GOT3 (cell line): ENCODE results near the gene LRRC1.

ENCODE experiments used
- DNase-seq: peaks from one replicate; lab custom pipeline; 2025; ENCODE audit warnings: mixed read lengths; lab: John Stamatoyannopoulos, UW

LRRC1 gene

DNA sequence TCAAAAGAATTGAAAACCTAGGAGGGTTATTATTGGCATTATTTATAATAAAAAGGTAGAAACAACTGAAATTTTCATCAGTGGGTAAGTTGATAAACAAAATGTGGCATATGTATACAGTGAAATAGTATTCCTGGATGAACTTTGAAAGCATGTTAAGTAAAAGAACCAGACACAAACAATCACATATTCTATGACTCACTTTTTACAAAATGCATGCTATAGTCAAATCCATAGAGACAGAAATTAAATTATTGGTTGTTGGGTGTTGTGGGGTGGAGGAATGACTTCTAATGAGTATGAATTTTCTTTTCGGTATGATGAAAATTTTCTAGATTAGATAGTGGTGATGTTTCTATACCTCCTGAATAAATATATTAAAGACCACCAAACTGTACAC is 94.6 kb downstream of the LRRC1 start:
- DNase-seq = no peak

DNA sequence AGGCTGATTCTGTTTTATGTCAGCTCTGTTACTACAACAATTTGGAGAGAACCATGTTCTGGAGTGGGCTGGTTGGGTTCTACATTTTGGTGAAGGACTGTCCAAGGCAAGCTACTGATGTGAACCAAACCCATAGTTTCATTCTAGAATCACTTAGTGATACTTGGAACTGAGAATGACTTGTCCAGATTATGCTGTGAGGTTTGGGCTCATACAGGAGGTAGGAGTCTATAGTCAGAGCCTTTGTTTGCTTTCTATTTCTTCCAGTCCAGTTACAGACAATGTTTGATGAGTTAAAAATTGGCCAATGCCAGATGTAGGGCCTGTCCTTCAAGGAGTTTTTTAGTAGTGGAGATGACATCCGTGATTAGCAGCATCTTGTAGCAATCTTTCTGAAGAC is 97.9 kb downstream of the LRRC1 start:
- DNase-seq = no peak

DNA sequence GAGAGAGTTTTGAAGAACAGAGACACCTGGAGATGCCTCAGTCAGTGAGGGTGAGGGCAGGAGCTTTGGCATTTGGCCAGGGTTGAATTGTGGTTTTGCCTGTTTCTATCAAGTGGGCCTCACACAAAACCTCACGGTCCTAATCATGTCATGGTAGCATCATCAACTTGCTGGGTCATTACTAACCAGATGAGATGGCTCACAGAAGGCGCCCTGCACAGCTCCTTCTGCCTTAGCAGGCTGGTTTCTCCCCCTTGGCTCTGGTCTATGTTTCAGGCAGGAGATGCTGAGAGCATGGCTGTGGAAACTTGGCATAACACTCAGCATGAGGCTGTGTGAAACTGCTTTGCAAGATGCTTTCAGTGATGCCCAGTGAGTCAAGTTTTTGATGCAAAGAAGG is 99.3 kb downstream of the LRRC1 start:
- no peak for DNase-seq

DNA sequence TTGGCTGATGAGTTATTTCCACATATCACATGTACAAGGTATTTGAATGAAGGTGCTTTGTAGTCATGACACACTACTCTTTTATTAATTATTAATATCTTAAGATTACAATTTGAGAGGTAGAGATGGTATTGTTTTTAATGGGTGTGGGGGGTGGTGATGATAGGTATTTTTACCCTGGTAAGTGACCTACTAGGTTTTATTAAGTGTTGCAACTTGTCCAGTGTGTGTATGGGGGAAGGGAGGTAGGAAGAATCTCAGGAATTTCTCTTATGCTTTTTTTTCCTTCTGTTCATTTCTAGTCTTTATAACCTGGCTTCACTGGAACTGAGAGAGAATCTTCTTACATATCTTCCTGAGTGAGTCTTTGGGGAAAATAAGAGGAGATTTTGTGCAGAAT is 101.4 kb downstream of the LRRC1 start:
- no peak for DNase-seq

DNA sequence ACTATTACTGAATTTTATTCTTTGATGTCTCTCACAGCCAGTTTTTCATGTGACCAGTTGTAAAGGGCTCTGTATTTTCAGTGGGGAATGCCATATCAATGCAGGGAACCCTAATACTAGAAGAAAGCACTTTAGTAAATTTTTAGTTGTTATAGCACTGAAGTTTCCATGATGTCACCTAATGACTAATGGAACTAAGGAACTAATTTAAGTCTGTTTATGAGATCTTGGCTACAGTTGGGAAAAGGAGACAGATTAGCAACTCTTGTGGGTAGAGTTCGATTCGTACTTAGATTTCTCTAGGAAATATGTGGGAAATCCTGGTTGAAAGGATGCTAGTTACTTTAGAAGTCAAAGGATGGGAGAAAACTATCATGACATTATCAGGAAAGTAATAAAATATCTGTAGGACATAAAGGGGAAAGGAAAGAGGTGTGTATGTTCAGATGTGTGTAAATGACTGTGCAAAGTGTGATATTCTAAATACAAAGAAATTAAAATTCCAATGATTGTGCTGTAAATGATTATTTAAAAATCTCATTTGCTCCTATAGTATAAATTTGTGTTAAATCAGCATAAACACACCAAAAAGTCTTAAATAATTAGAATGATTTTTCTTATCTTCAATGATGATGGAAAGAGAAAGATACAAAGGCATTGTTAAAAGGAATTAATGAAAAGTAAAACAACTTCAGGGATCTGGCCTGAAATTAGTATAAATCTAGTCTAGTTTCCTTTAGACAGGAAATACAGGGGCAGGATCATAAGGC is 103.4 kb downstream of the LRRC1 start:
- DNase-seq = no peak

DNA sequence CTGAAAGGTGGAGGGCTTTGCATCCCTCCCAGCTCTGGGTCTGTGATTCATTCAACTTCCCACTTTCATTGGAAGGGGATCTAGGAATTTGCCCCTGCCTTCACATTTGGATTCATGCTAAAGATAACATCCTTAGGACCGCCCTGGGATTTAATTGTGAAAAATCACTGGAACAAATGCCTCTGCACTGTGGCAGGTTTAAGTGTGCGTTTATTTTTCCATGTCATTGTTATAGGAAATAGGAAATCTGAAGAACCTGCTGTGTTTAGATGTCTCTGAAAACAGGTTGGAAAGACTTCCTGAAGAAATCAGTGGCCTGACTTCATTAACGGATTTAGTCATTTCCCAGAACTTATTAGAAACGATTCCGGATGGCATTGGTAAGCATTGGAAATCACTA is 104.7 kb downstream of the LRRC1 start:
- no peak for DNase-seq

DNA sequence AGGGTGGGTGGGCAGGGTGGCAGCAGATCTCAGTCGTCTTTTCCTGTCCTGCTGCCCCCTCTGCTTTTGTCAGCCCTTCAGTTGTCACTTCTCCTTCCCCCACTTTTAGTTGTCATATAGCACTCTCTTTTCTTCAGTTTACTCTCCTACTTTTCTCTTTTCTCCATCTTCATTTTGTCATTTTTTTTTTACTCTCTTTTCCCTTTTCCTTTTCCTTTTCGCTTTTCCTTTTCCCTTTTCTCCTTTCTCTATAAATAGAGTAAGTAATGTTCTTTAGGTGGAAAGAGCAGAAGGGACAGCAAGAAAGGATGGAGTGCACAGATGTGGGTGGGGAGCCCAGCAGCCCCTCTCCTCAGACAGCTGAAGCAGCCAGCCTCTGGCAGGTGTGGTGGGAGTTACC is 108.6 kb downstream of the LRRC1 start:
- DNase-seq = no peak

DNA sequence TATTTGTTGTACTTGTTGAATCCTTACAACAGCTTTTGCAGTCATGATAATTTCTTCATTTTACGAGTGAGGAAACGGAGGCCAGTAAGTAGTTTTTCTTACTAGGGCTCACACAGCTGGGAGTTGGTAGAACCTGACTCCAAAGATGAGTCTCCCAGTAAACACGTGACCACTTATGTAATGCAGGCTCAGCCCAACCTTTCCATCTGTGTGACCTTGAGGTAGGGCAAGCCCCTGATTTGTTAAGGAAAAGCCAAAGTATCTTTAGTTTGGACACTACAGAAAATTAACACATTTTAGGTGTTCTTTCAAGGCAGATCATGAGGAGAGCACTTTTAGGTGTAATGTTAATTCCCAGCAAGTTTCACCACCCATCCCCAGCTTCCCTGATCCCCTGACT is 111.3 kb downstream of the LRRC1 start:
- DNase-seq = no peak

DNA sequence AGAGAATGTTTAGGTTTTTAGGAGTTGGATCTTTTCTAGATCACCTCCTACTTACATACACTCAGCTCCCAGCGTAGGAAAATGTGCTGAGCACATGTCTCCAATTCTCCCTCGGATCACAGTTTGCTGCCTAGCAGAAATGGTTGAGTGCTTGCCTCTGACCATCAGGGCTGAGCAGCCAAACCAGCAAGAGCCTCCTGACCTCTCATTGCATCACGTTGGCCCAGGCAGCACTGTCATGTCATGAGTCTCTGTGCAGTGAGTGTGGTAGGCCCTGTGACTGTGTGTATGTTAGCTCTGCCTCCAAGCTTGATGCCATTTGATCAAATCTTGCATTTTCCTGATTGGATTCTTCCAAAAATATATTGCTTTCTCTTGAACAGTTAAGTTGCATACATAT is 112.0 kb downstream of the LRRC1 start:
- DNase-seq = no peak

DNA sequence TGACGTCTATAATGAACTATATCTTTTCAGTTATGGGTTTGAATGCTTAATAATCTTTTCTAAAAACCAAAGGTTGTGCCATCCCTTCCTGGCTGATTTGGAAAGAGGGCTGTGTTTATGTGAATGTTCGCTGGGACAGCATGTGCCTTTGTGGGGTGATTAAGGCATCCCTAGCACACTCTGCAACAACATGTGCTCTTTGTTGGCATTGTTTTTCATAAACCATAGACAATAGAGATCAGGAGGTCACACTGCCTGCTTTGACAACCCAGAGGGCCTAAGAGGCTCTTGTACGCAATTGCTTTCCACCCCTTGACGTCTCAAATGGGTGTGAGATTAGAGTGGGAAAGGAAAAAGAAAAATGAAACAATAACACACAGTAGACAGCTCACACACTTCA is 116.0 kb downstream of the LRRC1 start:
- no peak for DNase-seq

DNA sequence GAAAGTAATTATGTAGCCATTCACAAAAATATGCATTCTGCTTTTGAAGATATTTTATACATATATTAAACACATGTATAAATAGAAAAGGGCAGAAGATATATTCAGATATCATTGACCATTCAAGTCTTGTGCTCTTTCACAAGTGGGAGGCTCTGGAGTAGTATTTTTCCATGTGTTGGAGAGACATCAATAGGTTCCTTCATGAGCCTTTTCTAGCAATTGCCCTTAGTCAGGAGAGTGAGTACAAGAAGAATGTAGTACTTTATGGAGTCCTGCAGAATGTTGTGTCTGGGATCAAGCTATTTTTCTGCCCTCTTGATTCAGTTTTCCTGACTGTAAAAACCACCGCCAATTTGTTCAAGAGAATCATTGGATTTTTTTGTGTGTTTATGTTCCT is 117.9 kb downstream of the LRRC1 start:
- DNase-seq = no peak

DNA sequence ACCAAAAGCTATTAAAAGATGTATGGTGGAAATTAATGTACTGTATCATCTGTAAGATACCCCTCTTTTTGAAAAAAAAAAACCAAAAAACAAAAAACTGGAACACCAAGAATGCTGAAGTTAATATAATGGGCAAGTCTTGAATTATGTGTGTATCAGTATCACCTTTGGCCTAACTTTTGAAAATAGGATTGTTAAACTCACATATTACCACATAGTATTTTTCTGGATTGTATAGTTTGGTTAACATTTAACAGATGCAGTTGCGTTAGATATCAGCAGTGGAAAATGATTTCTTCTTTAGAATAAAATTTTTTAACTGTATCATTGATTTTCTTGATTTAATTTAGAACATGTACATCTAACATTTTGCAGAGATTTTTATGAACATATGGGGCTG is 118.5 kb downstream of the LRRC1 start:
- DNase-seq = no peak

DNA sequence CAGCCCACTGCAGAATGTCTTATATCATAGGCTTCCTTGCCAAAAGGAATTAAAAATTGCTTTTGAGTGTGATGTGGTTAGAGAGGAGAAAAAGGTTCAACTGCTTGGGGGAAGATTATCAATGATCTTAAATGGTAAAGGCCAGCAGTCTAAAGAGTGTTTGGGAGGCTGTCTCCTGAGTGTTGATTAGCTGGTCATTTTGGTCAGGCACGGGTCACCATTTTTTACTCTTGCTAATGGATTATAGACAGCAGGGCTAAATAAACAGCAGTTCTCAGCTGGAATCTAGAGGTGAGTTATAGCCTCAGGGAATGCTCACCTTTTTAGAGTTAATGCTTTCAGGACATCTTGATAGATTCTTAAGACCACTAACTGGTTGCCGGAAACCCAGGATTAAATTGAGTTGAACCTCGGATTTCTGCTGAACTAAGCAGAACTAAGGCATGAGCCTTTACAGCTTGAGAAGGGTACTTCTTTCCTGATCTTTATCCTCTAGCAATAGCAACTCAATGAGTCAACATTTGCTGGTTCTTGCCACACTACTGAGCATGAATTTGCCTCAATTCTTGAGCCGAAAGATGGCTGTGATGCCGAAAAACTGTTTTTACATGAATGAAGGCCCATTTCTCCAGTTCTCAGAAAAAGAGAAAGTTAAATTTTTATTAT is 120.4 kb downstream of the LRRC1 start:
- no peak for DNase-seq

DNA sequence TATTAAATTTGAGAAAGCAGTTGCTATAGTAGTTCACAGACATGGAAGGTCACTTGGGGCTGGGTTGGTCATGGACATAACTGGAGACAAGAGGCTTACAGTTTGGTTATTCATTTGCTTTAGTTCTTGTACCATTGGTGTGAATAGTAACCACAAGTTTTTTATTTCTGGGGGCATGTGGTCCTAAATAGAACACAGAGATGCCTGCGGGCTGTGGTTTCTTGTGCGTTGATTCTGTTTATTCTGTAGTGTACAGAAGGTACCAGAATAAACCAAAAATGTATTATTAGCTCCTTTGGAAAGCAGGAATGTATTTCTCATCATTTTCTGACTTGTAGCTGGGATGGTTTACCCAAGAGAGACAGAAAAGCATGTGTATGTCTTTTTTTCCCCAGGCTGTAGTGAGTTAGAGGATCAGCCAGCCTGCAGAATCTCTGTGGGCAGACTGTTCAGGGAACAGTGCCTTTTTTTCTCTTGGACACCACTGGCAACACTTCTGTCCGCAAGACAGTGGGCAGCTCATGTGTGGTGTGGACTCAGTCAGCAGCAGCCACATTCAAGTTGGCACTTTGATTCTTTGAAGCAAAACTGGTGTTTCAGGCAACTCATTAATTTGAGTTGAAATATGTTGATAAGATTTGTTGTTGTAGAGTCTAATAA is 122.1 kb downstream of the LRRC1 start:
- DNase-seq = no peak

DNA sequence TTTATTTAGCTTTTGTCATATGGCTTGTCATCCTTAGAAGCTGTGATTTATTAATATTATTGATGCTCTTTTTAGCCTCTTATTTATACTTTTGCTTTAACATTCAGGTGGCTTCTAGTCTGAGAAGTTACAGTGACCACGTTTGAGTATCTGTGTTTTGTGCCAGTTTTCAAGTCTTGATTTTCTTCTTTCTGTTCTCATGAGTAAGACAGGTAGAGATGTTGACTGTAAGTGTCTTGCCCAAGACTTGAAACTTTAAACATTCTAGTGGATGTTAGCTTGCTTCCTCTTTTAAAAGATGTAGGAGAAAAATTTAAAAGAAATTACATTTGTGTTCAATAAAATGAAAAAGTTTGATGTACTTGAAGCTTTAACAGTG is 122.6 kb downstream of the LRRC1 start:
- no peak for DNase-seq

DNA sequence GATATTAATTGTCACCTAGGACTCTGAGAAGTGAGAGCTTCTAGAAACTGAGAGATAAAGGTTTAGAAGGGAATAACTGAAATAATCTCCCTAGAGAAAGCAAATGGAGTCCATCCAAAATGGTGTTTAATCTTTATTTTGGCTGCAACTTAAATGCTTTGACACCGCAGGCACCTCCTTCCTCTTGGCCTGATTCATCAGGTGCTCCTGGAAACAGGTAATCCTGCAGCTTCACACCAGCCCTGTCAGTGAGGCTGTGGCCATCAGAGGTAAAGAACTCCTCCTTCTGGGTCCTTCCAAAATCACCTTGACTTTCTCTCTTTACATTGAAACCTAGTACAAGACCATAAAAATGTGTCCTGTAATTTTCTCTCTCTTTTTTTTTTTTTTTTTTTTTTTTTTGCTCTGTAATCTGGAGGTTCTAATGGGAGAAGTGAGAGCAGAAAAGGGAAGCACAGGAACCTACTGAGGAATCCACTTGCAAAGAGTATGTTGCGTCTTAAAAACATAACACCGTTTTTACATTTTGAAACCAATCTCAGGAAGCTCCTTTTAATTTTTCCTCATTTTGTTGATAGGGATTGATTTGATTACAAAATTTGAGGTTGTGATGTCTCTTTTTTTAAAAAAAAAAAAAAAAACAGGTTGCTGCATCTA is 124.2 kb downstream of the LRRC1 start:
- no peak for DNase-seq

DNA sequence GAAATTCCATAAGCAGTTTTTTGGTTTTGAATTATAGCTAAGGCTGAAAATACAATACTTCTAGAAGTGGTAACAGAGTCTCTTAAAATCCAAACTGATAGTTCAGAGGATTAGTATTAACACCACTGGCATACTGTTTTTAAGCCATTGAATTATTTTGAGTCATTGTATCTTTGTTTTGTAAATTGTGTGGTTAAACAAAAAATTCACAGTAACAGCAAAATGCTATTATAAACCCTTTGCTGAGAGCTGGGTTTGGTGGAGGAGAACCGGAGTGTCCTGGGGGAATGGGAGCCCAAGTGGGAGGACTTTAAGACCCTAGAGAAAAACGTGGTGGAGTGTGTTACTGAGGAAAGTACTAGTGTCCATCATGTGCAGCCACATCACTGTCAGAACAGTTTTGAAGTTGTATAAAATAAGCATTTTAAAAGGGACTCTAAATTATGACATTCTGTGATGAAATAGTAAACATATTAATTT is 125.1 kb downstream of the LRRC1 start:
- DNase-seq = no peak

DNA sequence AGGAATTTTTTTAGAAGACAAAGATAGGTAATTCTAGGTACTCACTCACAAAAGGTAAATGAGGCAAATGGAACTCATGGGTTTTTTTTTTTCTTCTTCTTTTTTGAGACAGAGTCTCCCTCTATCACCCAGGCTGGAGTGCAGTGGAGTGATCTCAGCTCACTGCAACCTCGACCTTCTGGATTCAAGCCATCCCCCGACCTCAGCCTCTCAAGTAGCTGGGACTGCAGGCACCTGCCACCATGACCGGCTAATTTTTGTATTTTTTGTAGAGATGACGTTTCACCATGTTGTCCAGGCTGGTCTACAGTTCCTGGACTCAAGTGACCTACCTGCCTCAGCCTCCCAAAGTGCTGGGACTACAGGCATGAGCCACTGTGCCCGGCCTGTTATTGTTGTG is 126.1 kb downstream of the LRRC1 start:
- DNase-seq = no peak

DNA sequence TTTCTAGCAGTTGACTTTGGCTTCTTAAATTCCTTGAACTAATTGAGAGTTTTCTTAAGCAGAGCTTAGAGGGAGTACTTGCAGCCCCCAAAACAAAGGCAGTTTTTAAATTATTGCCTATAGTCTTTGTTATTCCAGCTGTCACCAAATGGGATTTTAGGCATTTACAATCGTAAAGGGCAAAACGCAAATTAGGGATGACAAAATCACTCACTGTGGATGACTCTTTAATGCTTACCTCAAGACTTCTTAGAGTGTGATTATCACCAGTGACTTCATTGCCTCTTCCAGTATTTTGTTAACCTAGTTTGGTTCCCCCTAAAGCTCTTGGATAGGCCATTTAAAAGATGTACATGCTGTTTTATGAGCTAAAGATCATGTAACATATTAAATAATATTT is 126.8 kb downstream of the LRRC1 start:
- no peak for DNase-seq

DNA sequence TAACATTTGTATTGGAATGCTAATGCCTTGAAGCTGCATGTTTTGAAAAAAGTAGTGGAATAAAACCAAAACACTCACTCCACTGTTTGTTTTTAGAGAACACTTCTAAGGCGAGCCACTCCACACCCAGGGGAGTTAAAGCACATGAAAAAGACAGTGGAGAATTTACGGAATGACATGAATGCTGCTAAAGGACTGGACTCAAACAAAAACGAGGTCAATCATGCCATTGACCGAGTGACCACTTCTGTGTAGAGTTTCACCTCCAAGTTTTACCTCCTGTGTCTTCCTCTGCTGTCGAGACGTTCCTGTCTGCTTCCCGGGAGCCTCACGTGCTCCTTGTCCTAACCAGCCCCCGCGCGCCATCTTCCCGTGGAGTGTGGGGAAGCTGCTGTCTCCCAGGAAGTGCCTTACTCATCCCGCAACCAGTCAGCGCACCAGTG is 127.8 kb downstream of the LRRC1 start:
- DNase-seq = no peak

DNA sequence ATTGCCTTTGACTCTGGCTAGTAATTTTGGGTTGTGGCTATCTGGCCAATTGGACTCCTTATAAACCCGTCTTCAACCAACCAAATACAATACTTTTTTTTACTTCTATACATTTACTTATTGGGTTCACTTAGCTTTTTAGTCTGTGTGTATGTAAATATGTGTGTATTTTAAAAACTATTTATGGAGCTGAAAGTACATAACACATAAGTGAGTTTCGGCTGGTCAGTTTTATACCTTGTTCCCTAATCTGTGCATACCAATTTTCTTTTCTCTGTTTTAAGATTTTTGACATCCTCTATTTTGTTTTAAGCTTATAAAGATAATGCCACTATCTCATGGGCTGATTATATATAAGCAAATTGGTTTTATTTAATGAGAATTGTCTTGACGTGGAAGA is 129.5 kb downstream of the LRRC1 start:
- DNase-seq = no peak

DNA sequence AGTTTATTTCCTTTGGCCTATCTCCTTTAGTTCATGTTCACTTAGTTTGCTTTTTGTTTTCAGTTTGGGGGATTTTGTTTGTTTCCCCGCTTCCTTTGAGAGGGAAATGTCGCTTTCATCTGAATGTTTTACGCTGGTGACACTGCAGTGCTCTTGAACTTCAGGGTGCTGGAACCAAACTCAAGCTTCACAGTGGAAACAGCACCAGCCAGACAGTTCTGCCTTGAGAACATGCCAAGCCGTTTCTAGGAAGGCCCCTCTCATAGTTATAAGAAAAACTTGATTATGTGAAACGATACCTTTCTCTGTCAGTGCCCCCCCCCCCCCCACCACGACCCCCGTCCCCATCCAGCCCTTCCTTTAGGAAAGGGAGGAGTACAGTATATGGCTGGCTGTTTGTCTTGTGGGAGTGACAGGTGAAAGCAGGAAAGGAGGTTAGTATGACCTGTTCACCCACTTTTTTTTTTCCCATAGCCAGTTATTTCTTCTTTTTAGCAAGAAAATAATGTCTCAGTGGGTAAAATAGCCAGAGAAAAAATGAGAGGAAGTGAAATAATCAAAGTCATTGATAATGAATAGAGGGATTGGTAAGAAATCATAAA is 130.1 kb downstream of the LRRC1 start:
- no peak for DNase-seq
